IPS-11a (cell line): Measurements from ENCODE around the gene HIBADH.
"Not testable (repeated sequence)": the region's sequence is repeated elsewhere in the genome, so short reads cannot be mapped to it uniquely, and the experiment has no call there.

Source experiments
- H3K4me3 ChIP-seq: one replicate; pipeline ENCODE4 v1.5.1; 2013; ENCODE audit warnings: low read depth, low read length, control low read depth

HIBADH gene

GRCh38 chr7:27513885-27514284 is 148.8 kb downstream of the HIBADH start:
- H3K4me3 ChIP-seq = no peak overlapping the region

- not testable (repeated sequence) for H3K4me3 ChIP-seq
Observed at GRCh38 chr7:27511370-27511769, 151.3 kb downstream of the HIBADH start.

GRCh38 chr7:27510541-27510940 is 152.1 kb downstream of the HIBADH start:
- no peak overlapping the region for H3K4me3 ChIP-seq

DNA sequence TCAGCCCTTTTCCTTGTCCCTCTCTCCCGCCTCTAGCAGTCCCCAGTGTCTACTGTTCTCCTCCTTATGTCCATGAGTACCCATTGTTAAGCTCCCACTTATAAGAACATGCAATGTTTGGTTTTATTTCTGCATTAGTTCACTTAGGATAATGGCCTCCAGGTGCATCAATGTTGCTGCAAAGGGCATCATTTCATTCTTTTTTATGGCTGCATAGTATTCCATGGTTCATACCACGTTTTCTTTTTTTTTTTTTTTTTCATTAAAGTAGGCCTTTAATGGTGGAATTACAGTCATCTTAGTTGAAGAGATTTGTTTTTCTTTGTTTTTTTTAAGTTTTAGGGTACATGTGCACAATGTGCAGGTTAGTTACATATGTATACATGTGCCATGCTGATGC is 160.8 kb downstream of the HIBADH start:
- H3K4me3 ChIP-seq = not testable (repeated sequence)

- no peak overlapping the region for H3K4me3 ChIP-seq
Observed at GRCh38 chr7:27501001-27501400, 161.7 kb downstream of the HIBADH start.

DNA sequence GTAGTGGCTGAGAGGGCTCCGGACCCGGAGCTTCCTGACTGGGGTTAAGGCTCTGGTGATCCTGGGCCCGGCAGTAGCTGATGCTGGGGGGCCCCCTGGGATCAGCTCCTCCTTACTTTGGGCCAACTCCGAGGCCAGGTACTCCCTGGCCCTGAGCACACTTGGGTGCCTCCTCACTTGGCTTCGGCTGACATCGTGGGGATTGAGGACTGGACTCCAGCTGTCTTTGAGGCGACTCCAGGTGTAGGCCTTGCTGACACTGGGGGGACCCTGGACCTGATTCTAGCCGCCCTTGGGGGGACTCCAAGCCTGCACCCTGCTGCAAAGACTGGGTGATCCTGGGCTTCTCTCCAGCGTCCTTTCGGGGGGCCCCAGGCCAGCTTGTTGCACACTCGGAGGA is 170.5 kb downstream of the HIBADH start:
- H3K4me3 ChIP-seq = no peak overlapping the region

GRCh38 chr7:27491534-27491933 is 171.1 kb downstream of the HIBADH start:
- H3K4me3 ChIP-seq = no peak overlapping the region

- H3K4me3 ChIP-seq = no peak overlapping the region
Observed at GRCh38 chr7:27487509-27487908, 175.2 kb downstream of the HIBADH start.

- no peak overlapping the region for H3K4me3 ChIP-seq
Observed at GRCh38 chr7:27484451-27484850, 178.2 kb downstream of the HIBADH start.

DNA sequence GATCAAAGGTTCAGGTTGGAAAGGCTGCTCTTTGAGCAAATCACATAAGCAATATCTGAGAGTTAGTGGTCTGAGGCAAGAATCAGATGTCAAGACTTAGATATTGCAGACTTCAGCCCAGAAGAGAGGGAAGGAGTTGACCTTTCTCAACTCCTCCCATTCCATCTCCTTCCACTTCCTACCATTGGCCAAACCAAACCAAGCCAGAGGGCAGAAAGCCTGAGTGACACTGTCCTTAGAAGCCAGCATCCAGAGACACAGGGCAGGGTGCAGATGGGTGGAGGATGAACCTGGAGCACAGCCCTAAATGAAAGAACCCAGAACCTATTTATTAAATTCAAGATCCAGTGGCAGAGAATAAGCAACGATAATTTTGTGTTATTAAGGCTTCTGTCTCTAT is 180.5 kb downstream of the HIBADH start:
- no peak overlapping the region for H3K4me3 ChIP-seq

- H3K4me3 ChIP-seq = no peak overlapping the region
Observed at GRCh38 chr7:27478556-27478955, 184.1 kb downstream of the HIBADH start.

DNA sequence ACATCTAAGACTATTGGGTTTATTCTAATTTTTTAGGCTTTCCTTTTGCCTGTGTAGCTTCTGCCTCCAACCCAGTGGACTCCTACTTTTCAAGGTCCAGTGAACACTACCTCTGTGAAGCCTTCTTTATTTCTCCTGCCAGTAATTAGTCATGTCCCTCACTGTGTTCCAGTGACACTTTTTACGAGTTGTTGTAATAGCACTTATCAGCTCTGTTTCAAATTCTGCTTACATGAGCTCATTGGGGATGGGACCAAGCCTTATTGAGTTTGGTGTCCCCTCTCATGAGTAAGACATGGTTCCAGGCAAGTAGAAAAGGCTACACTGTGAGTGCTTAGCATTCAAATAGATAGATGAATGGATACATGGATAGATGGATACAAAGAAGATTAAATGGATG is 184.6 kb downstream of the HIBADH start:
- no peak overlapping the region for H3K4me3 ChIP-seq

- H3K4me3 ChIP-seq = no peak overlapping the region
Observed at GRCh38 chr7:27476493-27476892, 186.2 kb downstream of the HIBADH start.
